ENCODE results near the gene ZNF446. TPM values are rescaled to one million over a fixed set of nuclear protein-coding genes. Genes with fewer than 3 reads are reported as not detected.
"Not testable (repeated sequence)": the region's sequence is repeated elsewhere in the genome, so short reads cannot be mapped to it uniquely, and the experiment has no call there.

ZNF446 gene
- total RNA-seq, 1 donor from 2014 or later: 4.7 TPM

DNA sequence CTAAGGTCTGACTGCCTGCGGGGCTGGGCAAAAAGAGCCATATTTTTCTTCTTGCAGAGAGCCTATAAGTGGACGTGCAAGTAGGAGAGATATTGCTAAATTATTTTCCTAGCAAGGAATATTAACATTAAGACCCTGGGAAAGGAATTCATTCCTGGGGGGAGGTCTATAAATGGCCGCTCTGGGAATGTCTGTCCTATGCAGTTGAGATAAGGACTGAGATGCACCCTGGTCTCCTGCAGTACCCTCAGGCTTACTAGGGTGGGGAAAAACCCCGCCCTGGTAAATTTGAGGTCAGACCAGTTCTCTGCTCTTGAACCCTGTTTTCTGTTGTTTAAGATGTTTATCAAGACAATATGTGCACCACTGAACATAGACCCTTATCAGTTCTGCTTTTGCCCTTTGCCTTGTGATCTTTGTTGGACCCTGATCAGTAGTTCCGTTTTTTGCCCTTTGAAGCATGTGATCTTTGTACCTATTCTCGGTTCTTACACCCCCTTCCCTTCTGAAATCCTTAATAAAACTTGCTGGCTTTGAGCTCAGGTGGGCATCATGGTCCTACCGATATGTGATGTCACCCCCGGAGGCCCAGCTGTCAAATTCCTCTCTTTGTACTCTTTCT is 31.6 kb downstream of the ZNF446 start:
- ATAC-seq: not testable (repeated sequence)

DNA sequence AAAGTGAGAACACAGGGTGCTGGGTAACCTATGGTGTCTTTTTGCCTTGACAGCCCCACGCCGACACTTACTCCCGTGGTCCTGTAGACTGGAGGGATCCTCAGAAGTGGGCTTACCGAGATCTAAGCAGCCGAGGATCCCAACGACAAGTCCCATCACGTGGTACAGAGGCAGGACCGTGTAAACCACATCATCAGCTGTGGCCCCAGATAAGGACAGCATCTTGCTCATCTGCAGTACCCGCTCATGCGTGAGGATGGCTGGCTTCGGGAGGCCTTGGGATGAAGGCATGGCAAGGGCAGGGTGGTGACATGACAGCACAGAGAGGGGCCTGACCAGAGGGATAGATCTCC is 33.6 kb downstream of the ZNF446 start:
- no peak for ATAC-seq

DNA sequence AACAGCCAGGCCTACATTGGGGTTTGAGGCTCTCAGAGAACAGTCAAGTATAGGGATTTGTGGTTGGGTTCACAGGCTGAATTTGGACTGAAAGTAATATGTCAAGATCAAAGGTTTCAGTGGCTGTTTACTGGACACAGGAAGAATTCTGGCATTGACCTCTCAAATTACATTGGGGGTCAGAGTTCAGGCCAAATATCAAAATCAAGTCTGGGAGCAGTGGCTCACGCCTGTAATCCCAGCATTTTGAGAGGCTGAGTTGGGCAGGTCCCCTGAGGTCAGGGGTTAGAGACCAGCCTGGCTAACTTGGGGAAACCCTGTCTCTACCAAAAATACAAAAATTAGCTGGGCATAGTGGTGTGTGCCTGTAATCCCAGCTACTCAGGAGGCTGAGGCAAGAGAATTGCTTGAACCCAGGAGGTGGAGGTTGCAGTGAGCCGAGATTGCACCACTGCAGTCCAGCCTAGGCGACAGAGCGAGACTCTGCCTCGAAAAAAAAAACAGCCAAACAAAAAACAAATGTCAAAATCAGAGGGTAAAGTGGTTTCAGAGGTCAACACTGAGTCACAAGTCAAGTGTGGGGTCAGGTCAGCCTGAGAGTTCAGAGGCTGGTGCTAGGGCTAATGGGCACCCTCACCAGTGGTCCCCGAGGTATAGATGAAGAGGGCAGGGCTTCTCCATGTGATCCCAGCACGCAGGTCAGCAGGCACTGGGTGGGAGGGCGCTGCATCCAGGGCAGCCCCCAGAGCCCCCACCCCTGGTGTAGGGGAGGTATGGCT is 34.1 kb downstream of the ZNF446 start:
- ATAC-seq: no peak

DNA sequence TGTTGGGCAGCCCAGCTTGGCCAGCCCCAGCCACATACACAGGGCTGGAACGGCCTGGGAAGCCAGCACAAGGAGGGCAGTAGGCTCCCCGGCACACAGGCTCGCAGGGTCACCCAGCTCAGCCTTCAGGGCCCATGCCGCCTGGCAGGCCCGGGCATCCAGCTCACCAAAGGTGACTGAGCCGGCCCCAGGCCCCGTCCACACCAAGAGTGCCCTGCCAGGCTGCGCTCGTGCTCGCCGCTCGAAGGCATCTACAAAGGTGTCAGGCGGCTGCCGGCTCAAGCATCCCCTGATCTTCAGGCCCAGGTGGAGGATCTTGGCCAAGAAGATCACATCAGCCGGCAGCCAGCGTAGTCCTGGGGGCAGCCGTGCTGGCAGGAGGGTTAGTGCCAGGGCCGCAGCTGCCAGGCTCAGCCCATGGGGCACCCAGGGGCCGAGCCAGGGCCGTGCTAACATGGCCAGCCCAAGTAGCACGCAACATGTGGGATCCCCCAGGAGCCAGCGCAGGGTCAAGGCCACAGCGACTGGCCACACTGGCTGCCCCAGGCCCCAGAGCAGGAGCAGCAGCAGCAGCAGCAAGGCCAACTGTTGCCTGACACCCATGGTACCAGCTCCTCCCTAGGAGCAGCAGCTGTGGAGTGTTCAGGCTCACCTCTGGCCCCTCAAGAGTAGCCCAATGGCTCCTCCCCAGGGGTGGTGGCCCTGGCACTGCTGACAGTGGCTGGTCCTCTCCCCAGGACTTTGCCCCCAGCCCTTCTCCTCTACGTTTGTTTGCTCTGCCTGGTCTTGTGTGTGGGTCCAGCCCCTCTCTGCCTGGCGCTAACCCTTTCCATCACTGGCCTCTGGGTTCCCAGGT is 35.4 kb downstream of the ZNF446 start, which contains the start of gene SLC27A5:
SLC27A5 (minus strand) TSS at position 640 of the 856 bp plus-strand sequence; CDS start at position 603, 37 bp downstream.
- no peak for ATAC-seq

DNA sequence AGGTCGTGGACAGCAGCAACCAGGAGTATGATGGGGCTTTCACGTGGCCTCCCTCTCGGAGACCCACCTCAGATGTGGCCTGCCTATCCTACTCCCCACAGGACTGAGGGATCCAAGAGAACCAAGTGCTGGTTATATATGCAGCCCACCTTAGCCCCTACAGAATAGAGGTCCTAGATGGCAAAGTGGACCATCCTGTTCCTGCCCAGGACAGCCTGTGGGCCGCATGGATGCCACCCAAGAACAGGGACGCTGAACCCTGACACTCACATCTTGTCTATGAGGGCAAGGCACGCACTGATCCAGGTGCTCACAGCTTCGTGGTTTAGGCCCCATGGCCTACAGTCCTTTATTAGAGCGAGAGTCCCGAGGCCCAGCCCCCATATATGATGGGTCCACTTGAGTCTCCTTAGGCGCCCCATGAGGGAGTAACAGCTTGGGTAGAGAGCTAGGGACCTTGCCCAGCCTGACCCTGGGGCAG is 37.1 kb downstream of the ZNF446 start:
- ATAC-seq: no peak

DNA sequence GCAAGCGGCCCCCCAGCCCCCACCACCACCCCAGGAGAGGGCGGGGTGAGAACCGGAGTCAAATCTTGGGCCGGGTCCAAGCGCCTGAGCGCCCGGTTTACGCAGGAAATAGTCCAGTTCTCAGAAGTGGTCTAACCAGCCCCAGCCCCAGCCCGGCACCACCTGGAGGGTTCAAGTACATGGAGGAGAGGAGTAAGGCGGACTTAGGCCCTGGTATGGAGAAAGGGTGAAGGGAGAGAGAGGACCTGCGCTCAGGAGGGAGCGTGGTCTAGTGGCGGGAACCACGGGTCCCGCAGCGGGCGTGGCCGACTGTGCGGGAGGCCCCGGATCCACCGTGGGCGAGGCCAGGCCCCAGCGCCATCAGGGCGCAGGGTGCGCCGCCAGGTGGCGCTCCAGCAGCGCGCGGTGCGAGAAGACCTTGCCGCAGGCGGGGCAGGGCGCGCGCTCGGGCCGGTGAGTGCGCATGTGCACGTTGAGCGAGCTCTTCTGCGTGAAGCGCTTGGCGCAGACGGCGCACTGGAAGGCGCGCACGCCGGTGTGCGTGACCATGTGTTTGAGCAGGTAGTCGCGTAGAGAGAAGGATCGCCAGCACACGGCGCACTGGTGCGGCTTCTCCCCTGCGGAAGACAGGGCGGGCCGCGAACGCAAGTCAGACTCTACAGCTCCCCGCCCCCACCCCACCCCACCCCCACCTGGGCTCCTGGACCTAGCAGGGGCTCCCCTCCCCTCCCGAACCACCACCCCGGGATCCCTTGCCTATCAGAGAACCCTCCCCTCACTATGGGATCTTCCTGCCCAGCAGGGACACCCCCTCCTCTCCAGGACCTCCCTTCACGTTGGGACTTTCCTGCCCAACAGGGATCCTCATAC is 37.8 kb downstream of the ZNF446 start:
- ATAC-seq: peak; percentile 84

DNA sequence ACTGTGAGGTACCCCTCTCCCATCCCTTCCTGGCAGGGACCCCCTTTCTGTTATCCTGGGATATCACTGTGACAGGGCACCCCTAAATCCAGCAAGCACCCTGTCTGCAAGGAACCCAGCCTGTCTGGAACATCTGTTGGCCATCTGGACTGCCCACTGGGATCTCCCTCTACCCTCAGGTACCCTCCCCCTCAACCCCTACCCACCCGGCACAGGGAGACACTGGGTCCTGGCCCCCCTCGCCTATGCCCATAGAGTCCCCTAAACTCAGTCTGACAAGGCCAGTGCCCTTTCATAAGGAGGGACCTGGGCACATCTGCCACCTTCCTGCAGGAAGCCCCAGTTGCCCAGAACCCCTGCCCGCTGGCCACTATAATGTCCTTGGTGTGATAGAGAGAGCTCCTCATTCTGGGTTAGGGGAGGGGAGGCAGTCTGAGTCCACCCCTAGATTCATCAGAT is 38.4 kb downstream of the ZNF446 start:
- ATAC-seq: no peak

DNA sequence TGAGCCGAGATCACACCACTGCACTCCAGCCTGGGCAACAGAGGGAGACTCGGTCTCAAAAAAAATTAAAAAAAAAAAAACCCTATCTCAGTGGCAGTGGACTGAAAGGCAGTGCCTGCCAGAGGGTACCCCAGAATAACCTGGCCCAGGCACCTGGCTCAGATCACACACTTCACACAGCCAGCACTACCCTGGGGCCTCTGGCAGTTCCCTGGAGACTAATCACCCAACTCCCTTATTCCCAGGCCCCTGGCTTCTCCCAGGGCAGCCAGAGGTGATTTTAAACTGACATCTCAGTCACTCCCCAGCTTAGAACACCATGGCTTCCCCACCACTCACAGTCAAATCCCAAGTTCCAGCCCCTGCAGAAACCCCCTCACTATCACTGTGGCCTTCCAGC is 39.1 kb downstream of the ZNF446 start:
- ATAC-seq: no peak

DNA sequence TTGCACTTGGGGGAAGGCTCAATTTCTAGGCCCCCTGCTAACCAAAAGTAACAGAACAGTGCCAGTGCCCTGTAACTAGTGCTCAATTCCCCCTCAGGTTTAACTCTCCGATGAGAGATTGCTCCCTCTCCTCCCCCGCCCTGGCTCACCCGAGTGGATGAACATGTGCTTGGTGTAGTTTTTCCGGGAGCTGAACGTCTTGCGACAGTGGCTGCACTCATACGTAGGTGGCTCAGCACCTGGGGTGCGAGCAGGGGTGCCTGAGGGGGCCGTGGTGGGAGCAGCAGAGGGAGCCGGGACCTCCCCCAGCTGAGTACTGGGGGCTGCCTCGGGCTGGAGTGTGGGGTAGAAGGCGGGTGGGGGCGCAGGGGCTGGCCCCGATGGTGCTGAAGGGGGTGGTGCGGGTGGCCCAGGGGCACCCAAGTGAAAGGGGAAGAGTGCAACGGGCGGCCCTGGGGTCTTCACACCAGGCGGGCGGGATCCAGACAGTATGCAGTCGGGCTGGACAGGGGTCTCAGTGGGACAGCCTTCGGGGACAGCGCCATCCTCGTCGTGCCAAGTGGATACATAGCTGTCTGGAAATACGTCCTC is 40.2 kb downstream of the ZNF446 start:
- ATAC-seq: no peak

DNA sequence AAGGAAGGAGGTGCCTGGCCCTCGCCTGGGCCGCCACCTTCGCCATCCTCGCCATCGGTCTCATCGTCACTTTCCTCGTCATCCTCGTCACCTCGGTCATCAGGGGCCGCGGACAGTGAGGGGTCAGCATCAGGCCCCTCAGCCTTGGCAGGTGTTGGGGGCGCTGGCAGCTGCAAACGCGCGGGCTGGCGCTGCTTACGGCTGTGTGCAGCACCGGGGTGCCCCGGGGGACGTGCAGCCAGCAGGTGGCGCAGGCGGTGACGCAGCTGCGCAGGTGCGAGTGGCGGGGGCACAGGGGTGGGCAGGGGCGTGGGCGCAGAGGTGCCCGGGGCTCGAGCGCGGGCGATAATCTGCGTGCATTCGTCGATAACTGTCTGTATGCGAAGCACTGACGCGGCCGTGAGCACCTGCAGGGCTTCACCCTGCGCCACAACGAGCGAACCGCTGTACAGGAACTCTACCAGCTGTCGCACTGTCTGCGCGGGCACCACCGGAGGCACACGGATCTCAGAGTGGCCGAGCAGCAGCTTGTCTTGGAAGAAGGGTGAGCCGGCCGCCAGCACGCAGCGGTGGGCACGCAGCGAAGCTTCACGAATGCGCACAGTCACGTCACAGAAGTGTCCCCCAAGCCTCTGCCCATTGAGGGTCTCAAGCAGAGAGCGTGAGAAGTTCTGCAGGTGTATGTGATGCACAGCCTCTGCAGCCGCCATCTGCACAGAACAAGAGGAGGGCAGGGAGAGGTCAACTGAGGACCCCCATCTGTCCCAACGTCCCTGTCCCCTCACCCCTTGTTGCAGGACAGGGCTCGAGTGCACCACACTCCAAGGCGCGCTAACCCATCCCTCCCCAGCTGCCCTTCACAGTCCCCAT is 41.0 kb downstream of the ZNF446 start:
- ATAC-seq: no peak

DNA sequence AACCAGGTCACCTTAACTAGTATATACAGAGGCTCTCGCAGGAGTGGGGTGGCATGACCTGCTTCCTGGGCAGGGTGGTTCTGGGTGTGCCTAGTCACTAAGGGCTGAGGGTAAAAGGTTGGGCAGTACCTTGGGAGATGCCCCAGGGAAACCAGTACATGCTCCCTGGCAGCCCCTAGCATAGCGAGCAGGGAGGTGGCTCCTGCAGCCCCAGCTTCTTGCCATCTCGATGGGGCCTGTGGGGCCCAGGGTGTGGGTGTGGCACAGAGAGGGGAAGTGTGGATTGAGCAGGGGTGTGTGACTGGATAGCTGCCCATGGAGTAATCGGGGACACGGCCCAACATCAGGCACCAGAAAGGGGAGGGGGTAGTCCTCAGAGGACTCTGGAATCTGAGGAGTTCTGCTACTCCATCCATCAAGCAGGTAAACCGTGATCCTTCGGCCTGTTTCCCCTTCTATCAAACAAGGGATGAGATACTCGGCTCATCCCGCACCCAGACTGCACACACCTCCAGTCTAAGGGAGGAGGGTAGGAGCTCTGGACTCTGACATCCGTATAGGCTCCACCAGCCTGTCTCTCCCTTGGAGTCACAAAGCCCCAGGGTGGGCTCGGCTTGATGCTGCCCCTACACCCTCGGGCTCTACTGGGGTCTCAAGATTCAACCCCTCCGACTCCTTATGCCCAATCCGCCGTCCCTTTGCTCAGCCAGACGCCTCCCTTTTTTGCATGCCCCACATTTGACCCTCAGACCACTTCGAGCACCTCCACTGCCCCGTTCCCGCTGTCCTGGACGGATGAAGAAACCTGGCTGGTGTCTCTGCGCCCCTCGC is 42.3 kb downstream of the ZNF446 start:
- peak; percentile 11 for ATAC-seq

DNA sequence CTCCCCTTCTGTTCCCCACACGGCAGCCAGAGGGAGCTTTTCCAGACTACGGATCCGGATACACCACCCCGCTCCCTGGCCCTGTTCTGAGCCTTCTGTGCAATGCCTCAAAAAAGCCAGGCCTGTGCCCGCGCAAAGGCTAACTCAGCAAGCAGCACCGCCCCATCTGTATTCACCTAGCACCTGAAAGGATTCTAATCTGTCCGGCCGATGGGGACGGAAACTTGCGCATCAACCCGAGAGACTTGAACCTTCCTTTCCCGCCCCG is 42.9 kb downstream of the ZNF446 start:
- ATAC-seq: peak; percentile 46

DNA sequence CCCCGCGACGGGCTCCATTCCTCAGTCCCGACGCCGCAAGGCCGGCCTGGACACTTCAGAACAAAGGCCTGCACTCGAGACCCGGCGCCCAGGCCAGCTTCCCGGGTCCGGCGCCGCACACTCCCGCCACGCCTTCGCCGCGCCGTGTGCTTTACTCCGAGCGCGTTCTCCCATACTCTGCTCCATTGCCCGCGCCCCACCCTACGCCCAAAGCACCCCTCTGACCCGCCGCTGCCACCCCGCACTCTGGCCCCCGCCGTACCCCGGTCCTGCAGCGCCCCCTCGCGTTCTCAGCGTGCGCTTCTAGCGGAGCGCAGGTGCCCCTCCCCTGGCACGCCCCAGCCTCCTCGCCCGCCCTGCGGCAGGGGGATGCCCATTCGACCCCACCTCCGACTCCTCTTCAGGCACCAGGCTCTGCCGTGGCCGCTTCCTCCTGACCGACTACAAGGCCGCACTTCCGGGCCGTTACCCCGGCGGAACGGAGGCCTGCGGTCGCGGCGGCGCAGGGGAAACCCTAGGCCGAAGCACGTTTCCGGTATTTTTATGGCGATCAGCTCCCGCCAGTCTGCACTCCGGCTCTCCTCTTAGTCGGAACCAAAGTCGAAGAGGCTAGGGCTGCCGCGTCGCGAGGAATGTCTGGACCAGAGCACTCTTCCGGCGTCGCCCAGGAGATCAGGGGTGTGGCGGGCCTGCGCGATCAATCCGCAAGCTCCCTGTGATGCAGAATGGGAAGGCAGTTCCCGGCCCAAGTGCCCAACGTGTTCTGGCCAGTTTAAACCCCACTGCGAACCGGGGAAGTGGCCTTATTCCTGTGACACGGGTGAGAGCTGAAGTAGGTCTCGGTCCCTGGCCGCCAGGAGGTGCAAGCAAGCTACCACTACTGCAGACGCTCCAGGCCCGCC is 43.5 kb downstream of the ZNF446 start, which contains the start of gene ZBTB45:
ZBTB45 (minus strand) TSS at position 456 of the 902 bp plus-strand sequence. CDS start 2,137 bp downstream, outside the sequence.
- ATAC-seq: peak; percentile 83

DNA sequence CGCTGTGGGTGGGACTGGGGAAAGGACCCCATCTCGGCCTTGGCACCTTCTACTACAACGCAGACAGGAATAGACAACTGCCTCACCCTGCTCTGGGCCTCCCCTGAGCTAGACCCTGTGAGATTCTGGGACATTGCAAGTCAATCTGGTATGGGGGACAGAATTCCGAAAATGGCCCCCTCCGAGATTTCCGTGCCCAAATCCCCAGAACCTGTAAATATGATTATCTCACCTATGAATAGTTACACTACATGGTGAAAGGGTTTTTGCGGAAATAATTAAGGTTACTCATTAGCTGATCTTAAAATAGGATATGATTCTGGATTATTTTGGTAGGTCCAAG is 44.1 kb downstream of the ZNF446 start:
- ATAC-seq: no peak

DNA sequence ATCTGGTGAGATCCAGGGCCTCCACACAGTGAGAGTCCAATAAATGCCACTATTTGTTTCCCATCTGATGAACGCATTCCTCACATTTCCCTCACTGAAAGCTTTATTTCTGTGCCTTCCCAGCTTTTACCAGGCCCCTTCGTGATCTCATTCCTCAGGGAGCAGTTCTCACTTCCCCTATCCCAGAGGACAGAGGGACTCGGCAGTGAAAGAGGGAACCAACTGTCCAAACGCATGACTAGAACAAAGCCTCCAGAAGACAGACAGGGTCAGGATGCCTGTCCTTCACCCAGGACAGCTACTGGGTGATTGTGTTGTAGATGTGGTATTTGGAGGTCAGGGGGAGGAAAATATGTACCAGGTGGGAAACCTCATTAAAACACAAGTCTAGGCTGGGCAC is 45.5 kb downstream of the ZNF446 start:
- no peak for ATAC-seq

DNA sequence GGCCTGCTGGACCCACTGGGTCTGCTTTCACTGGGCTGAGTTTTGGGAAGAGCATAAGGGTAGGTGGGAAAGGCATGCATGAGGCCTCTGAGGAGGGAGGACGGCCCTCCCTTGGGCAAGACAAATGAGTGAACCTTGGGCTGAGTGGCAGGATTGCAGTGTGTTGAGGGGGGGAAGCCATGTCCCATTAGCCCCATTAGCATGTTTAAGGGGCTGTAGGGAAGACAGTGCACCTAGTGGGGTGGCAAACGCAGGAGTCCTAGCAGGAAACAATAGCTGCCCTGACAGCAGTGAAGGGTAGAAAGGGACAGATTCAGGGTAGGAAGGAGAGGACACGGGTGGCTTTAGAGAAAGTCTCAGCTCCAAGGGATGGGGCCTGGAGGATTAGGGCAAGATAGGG is 46.6 kb downstream of the ZNF446 start:
- ATAC-seq: no peak

DNA sequence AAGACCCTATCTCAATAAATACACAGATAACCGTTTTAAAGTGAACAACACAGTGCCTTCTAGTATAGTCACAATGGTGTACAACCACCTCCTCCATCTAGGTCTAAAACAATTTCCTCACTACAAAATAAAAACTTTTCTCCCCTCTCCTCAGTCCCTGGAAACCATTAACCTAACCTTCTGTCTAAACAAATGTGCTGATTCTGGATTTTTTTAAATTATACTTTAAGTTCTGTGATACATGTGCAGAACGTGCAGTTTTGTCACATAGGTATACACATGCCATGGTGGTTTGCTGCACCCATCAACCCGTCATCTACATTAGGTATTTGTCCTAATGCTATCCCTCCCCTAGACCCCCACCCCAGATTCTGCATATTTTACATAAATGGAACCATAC is 53.3 kb downstream of the ZNF446 start:
- ATAC-seq: no peak

Data from esophagus mucosa (tissue), 1 donor.